Activated CD4-positive, alpha-beta T cell treated with anti-CD3 and anti-CD28 coated beads, Interleukin-2, amount 50 U/mL, for 48 hours (primary cell): ENCODE data around the gene ADAD2.

Experiments used
- DNase-seq, 2 experiments: peaks; one replicate each; pipeline ENCODE4 v3.0.0-alpha.2; 2020

Gene ADAD2

DNA sequence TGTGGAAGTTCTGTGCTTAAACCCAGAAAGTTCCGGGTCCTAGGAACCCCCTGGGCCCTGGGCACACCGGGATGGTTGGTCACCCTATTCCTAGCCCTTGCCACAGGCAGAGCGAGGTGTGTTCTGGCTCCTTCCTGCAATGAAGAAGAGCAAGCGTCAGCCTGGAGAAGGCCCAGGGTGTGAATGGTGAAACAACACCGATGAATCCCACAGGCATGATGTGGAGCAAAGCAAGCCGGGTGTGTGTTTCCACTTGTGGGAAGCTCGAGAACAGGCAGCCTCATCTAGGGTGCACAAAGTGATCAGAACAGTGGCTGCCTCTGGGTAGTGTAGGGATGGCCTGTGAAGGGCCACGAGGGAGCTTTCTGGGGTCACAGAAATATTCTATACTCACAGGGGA is 35.1 kb downstream of the ADAD2 start:
- no peak for DNase-seq

DNA sequence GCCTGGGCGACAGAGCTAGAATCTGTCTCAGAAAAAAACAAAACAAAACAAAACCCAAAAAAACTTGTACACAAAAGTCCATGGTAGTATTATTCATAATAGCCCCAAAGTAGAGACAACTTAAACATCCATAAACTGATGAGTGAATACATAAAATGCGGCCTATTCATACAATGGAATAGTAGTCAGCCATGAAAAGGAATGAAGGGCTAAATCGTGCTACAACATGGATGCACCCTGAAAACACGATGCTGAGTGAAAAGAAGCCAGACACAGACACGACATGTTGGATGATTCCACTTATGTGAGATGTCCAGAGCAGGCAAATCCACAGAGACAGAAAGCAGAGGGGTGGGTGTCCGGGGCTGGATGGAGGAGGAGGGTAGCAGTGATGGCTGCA is 36.6 kb downstream of the ADAD2 start:
- DNase-seq = no peak

DNA sequence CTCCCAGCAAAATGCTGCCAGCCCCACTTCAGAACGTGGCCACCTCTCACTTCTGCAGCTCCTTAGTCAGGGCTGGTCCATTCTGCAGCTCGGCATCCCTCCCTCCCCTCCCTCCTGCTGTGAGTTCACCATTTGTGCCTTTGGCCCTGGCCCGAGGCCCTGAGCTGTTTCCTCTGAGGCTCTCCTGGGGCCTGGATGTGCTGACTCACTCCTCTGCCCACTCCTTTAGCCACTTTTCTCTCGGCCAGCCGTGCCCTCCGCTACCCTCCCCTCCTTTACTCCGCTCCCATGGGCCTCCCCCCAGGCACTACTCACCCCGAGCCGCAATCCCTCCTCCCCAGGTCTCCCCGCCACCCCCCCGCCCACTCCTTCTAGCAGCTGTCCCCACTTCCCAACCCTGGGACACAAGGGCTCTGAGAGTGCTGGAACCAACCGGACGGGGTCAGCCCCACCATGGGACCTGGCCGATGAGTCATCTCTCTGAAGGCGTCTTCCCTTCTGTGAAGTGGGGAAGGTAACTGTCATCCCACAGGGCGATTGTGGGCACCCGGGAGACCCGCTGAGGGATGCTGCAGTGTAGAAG is 37.4 kb downstream of the ADAD2 start:
- no peak for DNase-seq

DNA sequence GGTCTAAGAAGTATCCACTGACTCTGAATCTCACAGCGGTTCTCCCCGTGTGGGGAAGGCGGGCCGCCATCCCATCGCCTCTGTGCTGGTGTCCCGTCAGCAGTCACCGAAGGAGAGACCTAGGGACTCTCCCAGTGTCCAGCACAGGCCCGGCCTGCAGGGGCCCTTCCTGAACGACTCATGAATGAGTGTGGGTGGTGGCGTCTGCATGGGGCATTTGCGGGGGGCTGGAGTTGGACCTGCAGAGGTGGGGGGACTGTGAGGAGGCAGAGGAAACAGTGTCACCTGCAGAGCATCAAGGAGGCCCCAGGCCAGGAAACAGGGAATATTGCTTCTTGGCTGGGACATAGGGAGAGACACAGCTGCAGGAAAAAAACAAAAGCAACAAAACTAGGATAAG is 38.5 kb downstream of the ADAD2 start:
- no peak for DNase-seq

DNA sequence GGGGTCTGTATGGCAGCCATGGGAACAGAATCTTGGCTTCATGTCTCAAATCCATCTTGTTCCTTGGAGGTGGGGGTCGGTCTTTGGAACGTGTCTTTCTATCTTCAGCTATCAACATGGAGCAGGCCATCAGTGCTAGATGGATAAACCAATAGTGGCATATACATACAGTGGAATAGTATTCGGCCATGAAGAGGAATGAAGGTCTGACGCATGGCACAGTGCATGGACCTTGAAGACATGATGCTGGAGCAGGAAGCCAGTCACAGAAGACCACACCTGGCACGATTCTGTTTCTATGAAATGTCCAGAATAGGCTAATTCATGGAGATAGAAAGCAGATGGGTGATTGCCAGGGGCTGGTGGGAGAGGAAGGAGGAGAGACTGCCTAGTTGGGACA is 41.1 kb downstream of the ADAD2 start:
- no peak for DNase-seq

DNA sequence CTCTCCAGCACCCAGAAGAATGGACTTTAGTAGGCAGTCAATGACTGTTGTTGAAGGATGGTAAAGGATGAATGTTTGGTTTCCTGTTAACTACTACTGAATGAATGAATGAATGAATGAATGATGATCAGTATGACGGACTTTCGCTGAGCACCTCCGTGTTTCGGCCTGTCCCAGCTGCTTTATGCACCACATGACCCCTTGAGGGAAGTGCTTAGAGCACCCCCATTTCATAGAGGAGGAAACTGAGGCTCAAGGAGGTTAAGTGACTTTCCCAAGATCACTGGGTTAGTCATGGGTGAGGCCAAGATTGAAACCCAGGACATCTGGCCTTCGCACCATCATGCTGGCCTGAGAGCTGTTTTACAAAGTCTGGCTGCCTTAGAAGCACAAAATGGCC is 42.0 kb downstream of the ADAD2 start:
- no peak for DNase-seq

DNA sequence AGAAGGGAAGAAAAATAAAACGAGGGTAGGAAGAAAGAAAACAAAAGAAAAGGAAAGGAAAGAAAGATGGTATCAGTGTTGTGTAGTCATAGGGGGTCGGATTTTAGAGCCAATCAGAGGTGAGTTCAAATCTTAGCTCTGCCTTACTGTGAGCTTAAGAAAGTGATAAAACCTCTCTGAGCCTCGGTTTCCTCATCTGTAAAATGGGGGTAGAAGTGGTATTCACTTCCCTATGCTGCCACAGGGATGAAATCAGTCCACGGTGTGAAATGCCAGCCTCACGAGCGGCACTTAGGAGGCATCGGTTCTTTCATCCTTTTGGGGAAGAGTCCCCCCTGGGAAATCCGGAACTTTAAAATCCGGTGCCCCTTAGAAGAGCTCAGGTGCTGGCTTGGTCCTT is 42.8 kb downstream of the ADAD2 start:
- DNase-seq = no peak

DNA sequence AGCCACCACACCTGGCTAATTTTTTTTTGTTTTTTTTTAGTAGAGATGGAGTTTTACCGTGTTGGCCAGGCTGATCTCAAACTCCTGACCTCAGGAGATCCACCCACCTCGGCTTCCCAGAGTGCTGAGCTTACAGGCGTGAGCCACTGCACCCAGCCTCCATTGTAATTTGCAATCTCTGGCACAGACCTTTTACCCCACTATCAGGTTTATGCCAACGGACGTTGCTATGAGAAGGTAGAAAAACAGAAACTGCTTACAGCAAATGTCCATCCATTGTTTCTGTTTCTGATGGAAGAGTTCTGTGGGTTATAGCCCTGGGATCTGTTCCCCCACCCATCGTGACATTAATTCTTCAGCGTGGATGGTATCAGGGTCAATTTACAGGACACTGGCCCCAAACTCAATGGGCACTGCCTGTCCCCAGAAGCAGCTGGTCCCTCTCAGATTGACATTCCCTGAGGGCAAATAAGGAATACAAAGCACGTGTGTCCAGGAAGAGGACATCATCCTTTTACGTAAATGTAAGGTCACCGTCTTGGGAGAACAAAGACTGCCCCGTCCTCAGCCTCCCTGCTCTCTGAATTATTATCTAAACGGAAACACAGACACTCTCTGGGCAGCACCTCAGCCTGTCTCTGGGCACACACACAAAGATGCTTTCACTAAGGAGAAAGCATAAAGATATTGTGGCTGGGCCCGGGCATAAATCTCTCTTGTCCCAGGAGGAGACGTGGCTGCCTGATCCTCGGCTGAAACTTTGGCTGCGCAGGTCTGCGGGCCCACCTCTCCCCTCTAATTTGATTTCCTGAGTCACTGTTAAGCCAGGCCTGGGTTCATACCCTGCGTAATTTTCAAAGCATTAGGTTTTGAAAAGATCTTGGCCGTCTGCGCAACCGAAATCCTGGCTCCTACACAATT is 43.6 kb downstream of the ADAD2 start:
- no peak for DNase-seq

DNA sequence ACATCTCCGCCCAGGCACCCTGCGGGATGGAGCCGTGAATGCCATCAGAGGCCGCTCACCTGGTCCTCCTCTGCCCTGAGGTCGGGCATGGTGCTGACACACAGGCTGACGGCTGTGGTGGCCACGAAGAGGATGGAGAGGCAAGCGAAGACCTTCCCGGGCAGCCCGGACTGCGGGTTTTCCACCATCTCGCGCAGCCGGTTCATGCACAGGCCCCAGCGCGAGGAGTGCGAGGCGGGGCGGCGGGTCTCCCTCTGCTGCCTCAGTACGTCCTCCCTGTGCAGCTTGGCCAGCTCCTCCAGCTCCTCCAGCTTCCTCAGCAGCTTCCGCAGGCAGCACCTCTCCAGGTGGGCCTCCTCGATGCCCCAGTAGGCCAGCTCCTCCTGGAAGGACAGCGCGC is 45.7 kb downstream of the ADAD2 start:
- no peak for DNase-seq

DNA sequence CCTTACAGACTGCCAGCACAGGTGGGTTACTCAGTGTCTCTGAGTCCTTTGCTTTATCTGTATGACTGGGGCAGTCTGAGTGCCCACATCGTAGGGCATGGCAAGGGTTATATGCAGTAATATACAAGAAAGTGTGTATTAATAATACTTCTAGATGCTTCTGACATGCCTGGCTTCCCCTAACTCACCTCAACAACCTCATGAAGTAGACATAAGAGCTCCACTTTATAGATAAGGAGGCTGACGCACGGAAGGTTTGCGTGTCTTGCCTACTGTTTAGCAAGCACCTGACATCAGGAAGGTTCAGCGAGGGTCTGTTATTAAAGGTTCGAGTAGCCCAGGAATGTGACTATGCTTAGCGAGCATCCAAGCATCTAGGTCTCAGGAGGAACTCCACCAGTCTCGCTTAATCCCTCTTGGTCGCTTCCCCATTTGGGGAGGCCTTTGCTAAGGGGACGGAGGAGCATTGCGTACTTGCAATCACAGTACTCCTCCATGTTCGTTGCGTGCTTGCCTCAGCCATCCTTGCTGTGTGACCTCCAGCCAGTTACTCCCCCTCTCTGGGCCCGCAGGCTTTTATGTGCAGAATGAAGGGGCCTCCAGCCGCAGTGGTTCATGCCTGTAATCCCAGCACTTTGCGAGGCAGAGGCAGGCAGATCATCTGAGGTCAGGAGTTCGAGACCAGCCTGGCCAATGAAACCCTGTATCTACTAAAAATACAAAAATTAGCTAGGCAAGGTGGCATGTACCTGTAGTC is 47.2 kb downstream of the ADAD2 start:
- no peak for DNase-seq

DNA sequence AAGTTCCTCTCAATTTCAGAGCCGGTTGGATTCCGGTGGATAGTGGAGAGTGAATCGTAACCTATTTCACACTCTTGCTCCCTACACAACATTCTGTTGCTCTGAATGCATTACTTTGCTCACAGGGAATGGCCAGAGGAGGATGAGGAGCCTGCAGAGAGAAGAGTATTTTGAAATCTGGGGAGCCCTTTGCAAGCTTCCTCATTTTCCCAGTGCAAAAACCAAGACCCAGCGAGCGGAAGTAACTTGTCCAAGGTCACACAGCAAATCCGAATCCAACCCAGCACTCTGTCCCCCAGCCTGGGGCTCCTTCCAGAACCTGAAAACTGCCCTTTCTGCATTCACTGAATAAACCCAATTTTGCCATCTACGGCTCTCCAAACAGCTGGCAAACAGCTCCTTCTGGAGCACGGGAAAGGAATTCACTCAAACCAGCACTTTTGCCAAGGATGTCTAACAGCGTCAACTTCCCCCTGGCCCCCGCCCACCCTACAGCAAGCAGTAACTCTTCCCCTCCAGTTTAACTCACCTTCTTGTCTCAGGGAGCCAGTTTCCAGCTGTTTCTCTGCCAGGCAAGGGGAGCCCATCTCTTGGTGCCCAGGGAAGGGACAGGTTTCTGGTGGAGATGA is 48.3 kb downstream of the ADAD2 start:
- DNase-seq = no peak

DNA sequence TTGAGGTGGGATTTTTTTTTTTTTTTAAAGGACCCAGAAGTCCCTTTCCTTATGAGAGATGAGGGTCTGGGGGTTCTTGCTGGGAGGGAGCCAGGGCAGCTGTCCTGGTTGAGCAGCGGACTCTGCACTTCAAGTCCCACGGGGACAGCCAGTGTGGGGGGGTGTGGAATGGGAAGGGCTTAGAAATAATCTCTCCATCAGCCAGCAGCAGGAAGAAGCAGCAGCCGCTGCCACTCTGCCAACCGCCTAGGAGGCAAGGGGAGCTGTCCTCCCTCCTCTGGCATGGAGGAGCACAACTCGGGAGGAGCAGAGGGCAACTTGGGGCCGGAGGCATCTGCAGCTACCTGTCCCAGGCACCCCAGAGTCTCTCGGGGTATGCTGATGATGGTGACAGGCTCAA is 49.0 kb downstream of the ADAD2 start, which contains the start of gene KCNG4:
TSS of gene KCNG4 (minus strand) at position 104 of the 400 bp plus-strand sequence. CDS start 2,527 bp downstream, outside the sequence.
- DNase-seq = no peak

DNA sequence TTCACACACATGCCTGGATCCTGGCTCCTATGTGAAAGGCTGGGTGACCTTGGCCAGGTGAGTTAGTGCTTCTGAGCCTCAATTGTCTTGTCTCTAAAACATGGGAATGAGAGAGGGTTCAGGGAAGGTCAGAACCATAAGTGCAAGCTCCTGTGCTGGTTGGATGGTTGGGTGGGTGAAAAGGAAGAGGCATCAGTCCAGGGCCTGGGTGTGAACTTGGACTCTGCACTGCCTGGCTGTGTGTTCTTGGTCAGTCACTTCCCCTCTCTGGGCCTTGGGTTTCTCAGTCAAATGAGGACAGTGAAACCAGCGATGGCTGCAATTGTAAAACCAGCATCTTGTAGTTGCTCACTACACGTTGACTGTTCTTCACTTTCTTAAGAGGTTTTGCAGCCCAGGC is 49.5 kb downstream of the ADAD2 start:
- no peak for DNase-seq

DNA sequence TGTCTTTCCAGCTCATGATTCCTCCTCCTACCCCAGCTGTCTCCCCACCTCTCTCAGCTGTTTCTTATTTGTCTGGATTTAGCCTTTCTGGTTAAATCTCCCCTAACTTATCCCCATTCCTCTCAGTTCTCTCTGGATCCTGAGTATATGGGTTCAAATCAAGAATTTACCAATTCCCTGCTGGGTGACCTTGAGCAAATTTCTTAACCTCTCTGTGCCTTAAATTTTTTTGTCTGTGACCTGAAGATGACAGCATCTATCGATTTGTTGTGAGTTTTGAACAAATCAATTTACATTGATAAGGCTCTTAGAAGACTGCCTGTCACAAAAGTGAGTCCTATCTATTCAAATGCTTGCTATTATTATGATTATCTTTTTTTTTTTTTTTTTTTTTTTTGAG is 50.8 kb downstream of the ADAD2 start:
- DNase-seq = no peak

DNA sequence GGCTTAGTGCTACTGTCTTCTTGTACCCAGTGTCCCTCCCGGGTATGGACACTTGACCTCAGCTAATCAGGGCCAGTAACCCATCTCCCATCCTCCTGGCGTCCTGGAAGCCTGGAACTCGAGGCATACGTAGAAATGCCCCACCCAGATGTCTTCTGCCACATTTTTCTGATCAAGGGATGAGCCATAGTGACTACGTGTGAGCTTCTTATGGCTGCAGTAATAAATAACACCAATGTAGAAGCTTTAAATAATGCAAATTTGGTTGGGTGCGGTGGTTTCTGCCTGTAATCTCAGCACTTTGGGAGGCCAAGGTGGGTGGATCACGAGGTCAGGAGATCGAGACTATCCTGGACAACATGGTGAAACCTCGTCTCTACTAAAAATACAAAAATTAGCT is 51.9 kb downstream of the ADAD2 start:
- DNase-seq = no peak

DNA sequence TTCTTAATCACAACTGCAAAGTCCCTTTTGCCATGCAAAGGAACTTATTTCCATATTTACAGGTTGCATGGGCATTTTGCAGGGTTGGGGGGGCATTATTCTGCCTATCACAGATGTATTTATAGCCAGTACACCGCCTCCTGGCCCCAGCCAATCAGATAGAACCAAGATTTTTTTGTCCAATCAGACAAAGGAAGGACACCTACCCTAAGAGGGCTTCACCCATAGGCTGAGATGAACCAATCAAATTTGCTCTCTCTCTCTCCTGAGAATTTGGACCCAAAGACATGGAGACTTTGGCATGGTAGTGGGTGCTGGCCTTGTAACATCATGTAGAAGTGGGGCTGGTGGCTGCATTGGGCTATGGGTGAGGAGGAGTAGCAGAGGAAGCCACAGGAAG is 52.8 kb downstream of the ADAD2 start:
- DNase-seq = no peak

DNA sequence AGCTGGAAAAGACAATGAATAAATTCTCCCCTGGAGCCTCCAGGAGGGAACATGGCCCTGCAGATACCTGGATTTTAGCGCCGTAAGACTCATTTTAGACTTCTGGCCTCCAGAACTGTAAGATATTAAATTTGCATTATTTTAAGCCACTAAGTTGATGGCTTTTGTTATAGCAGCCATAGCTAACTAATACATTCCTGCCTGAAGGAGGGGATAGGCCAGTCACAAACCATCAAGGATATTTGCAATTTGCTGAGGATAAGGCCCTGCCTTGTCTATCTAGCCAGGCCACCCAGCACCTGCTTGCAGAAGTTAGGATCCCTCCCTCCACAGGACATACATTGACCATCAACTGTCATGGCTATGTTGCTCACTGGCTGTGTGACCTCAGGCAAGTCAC is 53.8 kb downstream of the ADAD2 start:
- DNase-seq = no peak

DNA sequence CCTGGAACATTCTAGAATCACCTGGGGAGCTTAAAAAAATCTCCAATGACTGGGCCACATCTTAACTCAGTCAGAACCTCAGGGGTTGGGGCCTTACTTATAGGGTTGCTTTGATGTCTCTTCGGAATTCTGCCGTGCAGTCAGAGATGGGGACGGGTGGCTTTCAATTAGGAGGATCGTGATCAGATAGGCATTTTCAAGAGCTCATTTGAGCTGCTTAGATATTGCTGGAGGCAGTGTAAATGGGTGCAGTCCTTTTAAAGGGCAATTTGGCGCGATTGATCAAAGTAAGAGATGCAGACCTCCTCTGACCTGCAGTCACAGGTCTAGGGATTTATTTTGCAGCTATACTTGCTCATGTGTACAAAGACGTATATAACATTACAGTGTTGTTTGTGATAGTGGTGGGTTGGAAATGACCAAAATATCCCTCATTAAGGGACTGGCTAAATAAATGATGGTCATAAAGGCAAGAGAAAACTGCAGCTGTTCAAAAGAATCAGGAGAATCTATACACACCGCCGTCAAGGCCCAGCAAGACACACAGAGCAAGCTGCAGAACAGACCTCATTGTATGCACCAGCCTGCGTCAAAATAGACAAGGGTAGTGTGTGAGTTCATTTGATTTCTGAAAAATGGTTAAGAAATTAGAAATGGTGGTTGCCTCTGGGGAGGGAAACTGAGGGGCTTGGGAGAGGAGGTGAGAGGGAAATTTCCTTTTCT is 55.2 kb downstream of the ADAD2 start:
- no peak for DNase-seq

DNA sequence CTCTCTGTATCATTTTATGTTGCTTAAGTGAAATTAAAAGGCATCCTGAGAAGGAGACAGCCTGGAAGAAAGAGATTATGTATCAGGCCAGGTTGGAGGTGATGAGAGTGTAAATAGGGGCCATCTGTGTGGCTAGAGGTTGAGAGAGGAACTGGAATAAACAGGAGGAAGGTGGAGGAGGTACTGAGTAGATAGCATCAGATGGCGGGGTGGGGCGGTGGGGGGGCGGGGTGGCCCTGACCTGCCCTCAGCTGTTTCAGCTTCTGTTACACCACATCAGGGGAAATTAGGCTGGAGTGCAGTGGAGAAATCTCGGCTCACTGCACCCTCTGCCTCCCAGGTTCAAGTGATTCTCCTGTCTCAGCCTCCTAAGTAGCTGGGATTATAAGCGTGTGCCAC is 55.7 kb downstream of the ADAD2 start:
- DNase-seq = no peak
